HepG2 (cell line): Measurements from ENCODE around the gene EPB41L1.

ENCODE experiments used
- EZH2 ChIP-seq: conservative IDR thresholded peaks from 2 replicates; pipeline ENCODE4 v1.6.1; 2012; ENCODE audit warnings: mild to moderate bottlenecking, low read depth, low read length, moderate library complexity
- GZF1 ChIP-seq: sonication (generic); formaldehyde crosslinking; IDR thresholded peaks from 2 replicates; pipeline ENCODE4 v1.5.1; 2020; ENCODE audit warnings: mild to moderate bottlenecking, missing genetic modification reagents
- NFE2 ChIP-seq: sonication (generic); formaldehyde crosslinking; IDR thresholded peaks from 2 replicates; pipeline ENCODE4 v1.4.0; 2020; ENCODE audit warnings: missing genetic modification reagents
- RFX5 ChIP-seq: IDR thresholded peaks from 2 replicates; pipeline ENCODE4 v1.6.1; 2011; ENCODE audit warnings: low read depth, low read length, improper control_type of control experiment
- SIN3A ChIP-seq: IDR thresholded peaks from 2 replicates; pipeline ENCODE4 v1.6.1; 2011; ENCODE audit warnings: low read depth, mild to moderate bottlenecking, control low read depth, low read length, borderline replicate concordance
- SMAD9 ChIP-seq: sonication (generic); formaldehyde crosslinking; IDR thresholded peaks from 2 replicates; pipeline ENCODE4 v1.5.1; 2020; ENCODE audit warnings: mild to moderate bottlenecking, missing genetic modification reagents
- ZNF766 ChIP-seq: sonication (generic); formaldehyde crosslinking; IDR thresholded peaks from 2 replicates; pipeline ENCODE4 v1.5.0; 2020; ENCODE audit warnings: missing genetic modification reagents, borderline replicate concordance
- TF ChIP-seq, protein P1 (sequence below): sonication (generic); formaldehyde crosslinking; IDR thresholded peaks from 2 replicates; pipeline ENCODE4 v1.5.0; 2020; ENCODE audit warnings: missing genetic modification reagents
- TF ChIP-seq, protein P2 (sequence below): sonication (generic); formaldehyde crosslinking; IDR thresholded peaks from 2 replicates; pipeline ENCODE4 v1.4.0; 2020; ENCODE audit warnings: missing genetic modification reagents
- TF ChIP-seq, protein P3 (sequence below): sonication (generic); formaldehyde crosslinking; IDR thresholded peaks from 2 replicates; pipeline ENCODE4 v1.5.1; 2020; ENCODE audit warnings: mild to moderate bottlenecking, missing genetic modification reagents, borderline replicate concordance

DNA sequence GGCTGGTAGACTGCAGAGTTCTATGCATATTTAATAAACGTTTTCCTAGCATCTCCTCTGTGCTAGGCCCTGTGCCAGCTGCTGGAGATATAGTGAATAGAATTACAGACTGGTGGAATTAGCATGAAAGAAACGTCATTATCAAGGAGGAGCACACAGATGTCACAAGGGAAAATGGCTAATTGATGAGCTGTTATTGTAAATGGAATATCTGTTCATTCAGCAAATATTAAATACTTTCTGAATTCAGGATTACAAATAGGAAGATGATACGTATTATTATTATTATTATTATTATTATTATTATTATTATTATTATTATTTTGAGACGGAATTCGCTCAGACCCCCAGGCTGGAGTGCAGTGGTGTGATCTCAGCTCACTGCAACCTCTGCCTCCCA lies 82.9 kb downstream of the EPB41L1 start:
- TF ChIP-seq, protein P1, sequence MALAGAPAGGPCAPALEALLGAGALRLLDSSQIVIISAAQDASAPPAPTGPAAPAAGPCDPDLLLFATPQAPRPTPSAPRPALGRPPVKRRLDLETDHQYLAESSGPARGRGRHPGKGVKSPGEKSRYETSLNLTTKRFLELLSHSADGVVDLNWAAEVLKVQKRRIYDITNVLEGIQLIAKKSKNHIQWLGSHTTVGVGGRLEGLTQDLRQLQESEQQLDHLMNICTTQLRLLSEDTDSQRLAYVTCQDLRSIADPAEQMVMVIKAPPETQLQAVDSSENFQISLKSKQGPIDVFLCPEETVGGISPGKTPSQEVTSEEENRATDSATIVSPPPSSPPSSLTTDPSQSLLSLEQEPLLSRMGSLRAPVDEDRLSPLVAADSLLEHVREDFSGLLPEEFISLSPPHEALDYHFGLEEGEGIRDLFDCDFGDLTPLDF (CRISPR knock-in tag) = no peak
- no peak for TF ChIP-seq RFX5
- no peak for TF ChIP-seq SIN3A
- TF ChIP-seq GZF1 (CRISPR knock-in tag) = no peak
- TF ChIP-seq NFE2 (CRISPR knock-in tag) = no peak
- TF ChIP-seq, protein P2, sequence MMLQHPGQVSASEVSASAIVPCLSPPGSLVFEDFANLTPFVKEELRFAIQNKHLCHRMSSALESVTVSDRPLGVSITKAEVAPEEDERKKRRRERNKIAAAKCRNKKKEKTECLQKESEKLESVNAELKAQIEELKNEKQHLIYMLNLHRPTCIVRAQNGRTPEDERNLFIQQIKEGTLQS = no peak
- TF ChIP-seq ZNF766 = no peak
- TF ChIP-seq, protein P3, sequence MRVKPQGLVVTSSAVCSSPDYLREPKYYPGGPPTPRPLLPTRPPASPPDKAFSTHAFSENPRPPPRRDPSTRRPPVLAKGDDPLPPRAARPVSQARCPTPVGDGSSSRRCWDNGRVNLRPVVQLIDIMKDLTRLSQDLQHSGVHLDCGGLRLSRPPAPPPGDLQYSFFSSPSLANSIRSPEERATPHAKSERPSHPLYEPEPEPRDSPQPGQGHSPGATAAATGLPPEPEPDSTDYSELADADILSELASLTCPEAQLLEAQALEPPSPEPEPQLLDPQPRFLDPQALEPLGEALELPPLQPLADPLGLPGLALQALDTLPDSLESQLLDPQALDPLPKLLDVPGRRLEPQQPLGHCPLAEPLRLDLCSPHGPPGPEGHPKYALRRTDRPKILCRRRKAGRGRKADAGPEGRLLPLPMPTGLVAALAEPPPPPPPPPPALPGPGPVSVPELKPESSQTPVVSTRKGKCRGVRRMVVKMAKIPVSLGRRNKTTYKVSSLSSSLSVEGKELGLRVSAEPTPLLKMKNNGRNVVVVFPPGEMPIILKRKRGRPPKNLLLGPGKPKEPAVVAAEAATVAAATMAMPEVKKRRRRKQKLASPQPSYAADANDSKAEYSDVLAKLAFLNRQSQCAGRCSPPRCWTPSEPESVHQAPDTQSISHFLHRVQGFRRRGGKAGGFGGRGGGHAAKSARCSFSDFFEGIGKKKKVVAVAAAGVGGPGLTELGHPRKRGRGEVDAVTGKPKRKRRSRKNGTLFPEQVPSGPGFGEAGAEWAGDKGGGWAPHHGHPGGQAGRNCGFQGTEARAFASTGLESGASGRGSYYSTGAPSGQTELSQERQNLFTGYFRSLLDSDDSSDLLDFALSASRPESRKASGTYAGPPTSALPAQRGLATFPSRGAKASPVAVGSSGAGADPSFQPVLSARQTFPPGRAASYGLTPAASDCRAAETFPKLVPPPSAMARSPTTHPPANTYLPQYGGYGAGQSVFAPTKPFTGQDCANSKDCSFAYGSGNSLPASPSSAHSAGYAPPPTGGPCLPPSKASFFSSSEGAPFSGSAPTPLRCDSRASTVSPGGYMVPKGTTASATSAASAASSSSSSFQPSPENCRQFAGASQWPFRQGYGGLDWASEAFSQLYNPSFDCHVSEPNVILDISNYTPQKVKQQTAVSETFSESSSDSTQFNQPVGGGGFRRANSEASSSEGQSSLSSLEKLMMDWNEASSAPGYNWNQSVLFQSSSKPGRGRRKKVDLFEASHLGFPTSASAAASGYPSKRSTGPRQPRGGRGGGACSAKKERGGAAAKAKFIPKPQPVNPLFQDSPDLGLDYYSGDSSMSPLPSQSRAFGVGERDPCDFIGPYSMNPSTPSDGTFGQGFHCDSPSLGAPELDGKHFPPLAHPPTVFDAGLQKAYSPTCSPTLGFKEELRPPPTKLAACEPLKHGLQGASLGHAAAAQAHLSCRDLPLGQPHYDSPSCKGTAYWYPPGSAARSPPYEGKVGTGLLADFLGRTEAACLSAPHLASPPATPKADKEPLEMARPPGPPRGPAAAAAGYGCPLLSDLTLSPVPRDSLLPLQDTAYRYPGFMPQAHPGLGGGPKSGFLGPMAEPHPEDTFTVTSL (CRISPR knock-in tag) = no peak
- no peak for TF ChIP-seq SMAD9 (CRISPR knock-in tag)
- TF ChIP-seq EZH2 = no peak
